Keratinocyte (primary cell): ENCODE data around the gene GSDMA.

Experiments
- EZH2 ChIP-seq: IDR thresholded peaks from one replicate; pipeline ENCODE4 v1.6.1; 2012; ENCODE audit warnings: inconsistent platforms, mild to moderate bottlenecking, low read length, moderate library complexity
- TF ChIP-seq, protein P1 (sequence below), 3 experiments: IDR thresholded peaks in 1 of 3; conservative IDR thresholded peaks in 1 of 3; optimal IDR thresholded peaks in 1 of 3; 2 replicates in 2 of 3; 3 replicates in 1 of 3; pipeline versions ENCODE3 to v1.5.1; 2011; ENCODE audit warnings: low read length in 3 of 3, mild to moderate bottlenecking in 3 of 3, moderate library complexity in 2 of 3, control low read depth in 1 of 3, inconsistent platforms in 1 of 3; ENCODE audit not compliant: insufficient read depth in 2 of 3; ENCODE audit errors: extremely low read depth in 1 of 3

GRCh38 chr17:39921323-39921722 lies 41.5 kb upstream of the GSDMA start:
- TF ChIP-seq, protein P1, sequence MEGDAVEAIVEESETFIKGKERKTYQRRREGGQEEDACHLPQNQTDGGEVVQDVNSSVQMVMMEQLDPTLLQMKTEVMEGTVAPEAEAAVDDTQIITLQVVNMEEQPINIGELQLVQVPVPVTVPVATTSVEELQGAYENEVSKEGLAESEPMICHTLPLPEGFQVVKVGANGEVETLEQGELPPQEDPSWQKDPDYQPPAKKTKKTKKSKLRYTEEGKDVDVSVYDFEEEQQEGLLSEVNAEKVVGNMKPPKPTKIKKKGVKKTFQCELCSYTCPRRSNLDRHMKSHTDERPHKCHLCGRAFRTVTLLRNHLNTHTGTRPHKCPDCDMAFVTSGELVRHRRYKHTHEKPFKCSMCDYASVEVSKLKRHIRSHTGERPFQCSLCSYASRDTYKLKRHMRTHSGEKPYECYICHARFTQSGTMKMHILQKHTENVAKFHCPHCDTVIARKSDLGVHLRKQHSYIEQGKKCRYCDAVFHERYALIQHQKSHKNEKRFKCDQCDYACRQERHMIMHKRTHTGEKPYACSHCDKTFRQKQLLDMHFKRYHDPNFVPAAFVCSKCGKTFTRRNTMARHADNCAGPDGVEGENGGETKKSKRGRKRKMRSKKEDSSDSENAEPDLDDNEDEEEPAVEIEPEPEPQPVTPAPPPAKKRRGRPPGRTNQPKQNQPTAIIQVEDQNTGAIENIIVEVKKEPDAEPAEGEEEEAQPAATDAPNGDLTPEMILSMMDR (optimal IDR thresholded peaks at IDR 0.05 in 1 of 3, IDR thresholded peaks at IDR 0.05 in 1 of 3, conservative IDR thresholded peaks at IDR 0.05 in 1 of 3; ENCODE audit: extremely low read depth in 1 of 3, insufficient read depth in 2 of 3, low read length in 3 of 3): no peak
- no peak for TF ChIP-seq EZH2
